22Rv1 (cell line): ENCODE data around the gene AHCYL1.

Experiments used
- ZFX ChIP-seq: fragments of 450-650 bp; IDR thresholded peaks from 2 replicates; pipeline ENCODE4 v1.6.1; 2017; ENCODE audit warnings: antibody characterized with exemption, borderline replicate concordance
- TF ChIP-seq, protein P1 (sequence below): fragments of 450-650 bp; IDR thresholded peaks from 2 replicates; pipeline ENCODE4 v1.5.1; 2017; ENCODE audit warnings: mild to moderate bottlenecking

DNA sequence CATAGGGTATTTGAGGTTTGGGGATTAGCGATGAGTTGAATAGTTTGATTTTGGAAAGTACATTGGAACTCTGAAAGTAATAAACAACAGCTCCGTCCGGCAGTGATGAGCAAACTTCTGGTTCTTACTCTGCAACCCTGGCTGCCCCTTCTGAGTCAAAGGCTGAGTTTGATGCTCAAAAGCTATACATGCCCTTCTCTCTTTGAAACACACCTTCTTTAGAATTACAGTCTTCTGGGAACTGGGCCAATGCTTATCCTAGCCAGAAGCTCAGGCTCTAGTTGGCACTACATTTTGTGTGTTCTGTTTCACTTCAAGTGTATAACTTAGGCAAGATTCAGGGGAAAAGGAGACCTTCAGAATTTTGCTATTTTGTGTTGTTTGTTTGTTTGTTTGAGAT, 9.3 kb downstream of the AHCYL1 start:
- TF ChIP-seq, protein P1, sequence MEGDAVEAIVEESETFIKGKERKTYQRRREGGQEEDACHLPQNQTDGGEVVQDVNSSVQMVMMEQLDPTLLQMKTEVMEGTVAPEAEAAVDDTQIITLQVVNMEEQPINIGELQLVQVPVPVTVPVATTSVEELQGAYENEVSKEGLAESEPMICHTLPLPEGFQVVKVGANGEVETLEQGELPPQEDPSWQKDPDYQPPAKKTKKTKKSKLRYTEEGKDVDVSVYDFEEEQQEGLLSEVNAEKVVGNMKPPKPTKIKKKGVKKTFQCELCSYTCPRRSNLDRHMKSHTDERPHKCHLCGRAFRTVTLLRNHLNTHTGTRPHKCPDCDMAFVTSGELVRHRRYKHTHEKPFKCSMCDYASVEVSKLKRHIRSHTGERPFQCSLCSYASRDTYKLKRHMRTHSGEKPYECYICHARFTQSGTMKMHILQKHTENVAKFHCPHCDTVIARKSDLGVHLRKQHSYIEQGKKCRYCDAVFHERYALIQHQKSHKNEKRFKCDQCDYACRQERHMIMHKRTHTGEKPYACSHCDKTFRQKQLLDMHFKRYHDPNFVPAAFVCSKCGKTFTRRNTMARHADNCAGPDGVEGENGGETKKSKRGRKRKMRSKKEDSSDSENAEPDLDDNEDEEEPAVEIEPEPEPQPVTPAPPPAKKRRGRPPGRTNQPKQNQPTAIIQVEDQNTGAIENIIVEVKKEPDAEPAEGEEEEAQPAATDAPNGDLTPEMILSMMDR, result no peak
- no peak for TF ChIP-seq ZFX
